Immature natural killer cell (primary cell): ENCODE data around the gene FGFR2. TPM values are rescaled to one million over a fixed set of nuclear protein-coding genes. Genes with fewer than 3 reads are reported as not detected.

Experiments used
- DNase-seq, 3 donors: peaks; one replicate each; pipeline ENCODE4 v3.0.0; 2022; ENCODE audit warnings: mixed read lengths in 1 of 3
- H3K27ac Mint-ChIP-seq, 6 donors: one replicate each; pipeline ENCODE4 v1.8.0; 2020; ENCODE audit warnings: mixed read lengths in 6 of 6, mild to moderate bottlenecking in 5 of 6, inconsistent platforms in 4 of 6, moderate library complexity in 3 of 6
- H3K27me3 Mint-ChIP-seq, 3 donors: one replicate each; pipeline ENCODE4 v1.8.0; 2020 to 2021; ENCODE audit warnings: low read depth in 3 of 3, mild to moderate bottlenecking in 3 of 3, mixed read lengths in 3 of 3, moderate library complexity in 3 of 3, inconsistent platforms in 1 of 3
- H3K36me3 Mint-ChIP-seq, 3 donors: one replicate each; pipeline ENCODE4 v1.8.0; 2020; ENCODE audit warnings: mixed read lengths in 3 of 3, inconsistent platforms in 2 of 3, mild to moderate bottlenecking in 2 of 3
- H3K4me1 Mint-ChIP-seq, 2 donors: one replicate each; pipeline ENCODE4 v1.8.0; 2020; ENCODE audit warnings: inconsistent platforms in 2 of 2, mild to moderate bottlenecking in 2 of 2, mixed read lengths in 2 of 2, moderate library complexity in 1 of 2
- H3K4me3 Mint-ChIP-seq, 5 donors: one replicate each; pipeline ENCODE4 v1.8.0; 2020; ENCODE audit warnings: mild to moderate bottlenecking in 5 of 5, mixed read lengths in 5 of 5, inconsistent platforms in 3 of 5, moderate library complexity in 3 of 5
- H3K9me3 Mint-ChIP-seq, 6 donors: one replicate each; pipeline ENCODE4 v1.8.0; 2020; ENCODE audit warnings: mild to moderate bottlenecking in 6 of 6, mixed read lengths in 6 of 6, inconsistent platforms in 4 of 6, moderate library complexity in 3 of 6
- polyA plus RNA-seq, 3 donors: library from polyadenylated mRNA; unstranded; fragments of 300-500 nt; fragmentation: Illumina TruSeq; gene quantifications; one replicate each; pipeline ENCODE4 v1.2.3, GENCODE V29; 2021

Gene FGFR2
- polyA plus RNA-seq, 3 donors from 2014 or later, result not detected

DNA sequence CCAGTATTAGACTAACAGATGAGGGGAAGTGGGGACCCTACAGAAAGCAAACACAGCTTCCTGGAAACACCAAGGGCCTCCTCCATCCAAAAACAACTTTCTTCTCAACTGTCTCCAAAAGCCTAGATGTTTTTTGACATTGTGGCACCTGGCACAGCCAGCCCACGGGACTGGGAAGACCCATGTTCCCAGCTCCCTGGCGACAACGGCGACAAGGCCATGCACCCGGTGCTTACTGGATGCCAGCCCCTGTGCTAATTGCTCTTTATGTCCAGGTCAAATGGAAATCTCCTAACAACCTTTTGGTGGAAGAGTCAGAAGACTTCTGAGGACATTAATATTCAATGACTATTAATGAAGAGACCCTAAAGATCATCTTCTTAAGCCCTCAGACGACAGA, 7.1 kb downstream of the FGFR2 start:
- no peak overlapping the region for H3K4me3 Mint-ChIP-seq

DNA sequence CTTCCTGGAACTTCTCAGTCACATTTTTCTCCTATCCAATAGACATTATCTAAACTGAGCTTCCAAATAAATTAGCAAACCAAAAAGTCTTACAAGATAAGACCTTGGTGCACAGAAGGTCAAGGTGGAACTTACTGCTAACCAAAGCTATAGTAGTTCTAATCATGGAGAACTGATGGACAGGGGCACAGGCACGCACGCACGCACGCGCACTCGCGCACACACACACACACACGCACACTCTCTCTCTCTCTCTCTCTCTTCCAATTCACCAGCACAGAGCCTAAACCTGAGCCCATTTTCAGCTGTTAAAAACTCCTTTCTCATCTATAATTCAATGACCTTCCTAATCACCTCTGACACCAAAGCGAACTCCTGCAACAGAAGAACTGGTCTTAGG, 7.5 kb downstream of the FGFR2 start:
- Mint-ChIP-seq H3K27me3 (peaks cover 0 to 12% (median 1%) of the 10 kb centered on the region in 3 donors), H3K36me3 (no peaks in the 10 kb centered on the region), H3K4me1 (no peaks in the 10 kb centered on the region), H3K27ac (no peak overlapping the region), H3K9me3 (no peaks in the 10 kb centered on the region), H3K4me3 (no peak overlapping the region)
- DNase-seq, result no peak

More for the DNA sequence above, 7.1 kb downstream of the FGFR2 start:
- H3K36me3 Mint-ChIP-seq, result no peaks in the 10 kb centered on the region
- H3K4me1 Mint-ChIP-seq, result no peaks in the 10 kb centered on the region
- peaks cover 0 to 12% (median 5%) of the 10 kb centered on the region in 3 donors for H3K27me3 Mint-ChIP-seq
- no peak overlapping the region for H3K27ac Mint-ChIP-seq
- no peak for DNase-seq
- H3K9me3 Mint-ChIP-seq, result no peaks in the 10 kb centered on the region

GRCh38 chr10:121589553-121589952, 8.7 kb downstream of the FGFR2 start:
- Mint-ChIP-seq H3K4me3 (no peak overlapping the region), H3K27me3 (peaks cover 0 to 4% (median 0%) of the 10 kb centered on the region in 3 donors)

GRCh38 chr10:121583857-121584256, 14.4 kb downstream of the FGFR2 start:
- Mint-ChIP-seq H3K27me3 (peaks cover 0 to 2% (median 0%) of the 10 kb centered on the region in 3 donors), H3K4me3 (no peak overlapping the region), H3K9me3 (no peaks in the 10 kb centered on the region), H3K27ac (no peak overlapping the region), H3K36me3 (no peaks in the 10 kb centered on the region), H3K4me1 (no peaks in the 10 kb centered on the region)
- no peak for DNase-seq

More at GRCh38 chr10:121589553-121589952, 8.7 kb downstream of the FGFR2 start:
- Mint-ChIP-seq H3K27ac (no peak overlapping the region), H3K4me1 (no peaks in the 10 kb centered on the region), H3K36me3 (no peaks in the 10 kb centered on the region), H3K9me3 (no peaks in the 10 kb centered on the region)
- no peak for DNase-seq

- no peaks in the 10 kb centered on the region for H3K36me3 Mint-ChIP-seq
- no peak overlapping the region for H3K27ac Mint-ChIP-seq
- no peak for DNase-seq
- H3K27me3 Mint-ChIP-seq, result peaks cover 0 to 2% (median 0%) of the 10 kb centered on the region in 3 donors
- H3K4me3 Mint-ChIP-seq, result no peak overlapping the region
- H3K9me3 Mint-ChIP-seq, result no peaks in the 10 kb centered on the region
- H3K4me1 Mint-ChIP-seq, result no peaks in the 10 kb centered on the region
Measured at GRCh38 chr10:121583258-121583657, 15.0 kb downstream of the FGFR2 start.

DNA sequence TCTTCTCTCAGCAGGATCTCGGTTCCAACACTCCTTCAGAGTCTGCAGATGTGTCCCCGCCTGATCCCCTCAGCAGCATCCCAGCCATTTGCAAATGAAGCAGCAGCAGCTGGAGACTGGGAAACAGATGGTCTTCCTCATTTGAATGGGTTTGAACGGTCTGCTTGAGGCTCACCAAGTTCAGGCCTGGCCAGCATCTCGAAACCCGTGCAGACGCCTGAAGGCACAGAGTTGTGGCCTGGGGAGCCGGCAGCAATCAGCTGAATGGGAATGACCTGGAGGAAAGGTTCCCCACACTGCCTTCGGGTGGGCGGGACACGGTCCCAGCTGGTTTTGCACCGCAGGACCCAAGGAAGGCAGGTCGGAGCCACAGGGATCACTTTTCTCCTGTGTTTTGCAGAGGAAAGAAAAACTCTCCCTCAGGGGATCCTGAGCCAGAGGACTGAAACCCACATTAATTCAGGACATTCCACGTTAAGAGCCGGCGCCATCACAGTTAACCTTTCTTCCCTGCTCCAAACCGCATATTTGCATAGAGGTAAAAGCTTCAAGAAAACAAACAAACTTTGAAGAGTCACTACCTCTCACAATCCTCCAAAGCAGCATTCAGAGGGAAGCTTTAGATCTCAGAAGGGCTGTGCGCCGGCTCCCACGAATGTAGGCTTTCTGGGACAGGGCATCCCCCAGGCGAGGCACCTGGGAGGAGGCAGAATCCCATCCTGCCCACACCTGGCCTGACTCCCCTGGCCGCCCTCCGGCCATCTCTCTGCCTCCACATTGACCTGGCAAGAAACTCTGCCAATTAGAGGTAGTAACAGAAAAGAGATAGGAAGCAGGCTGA, 17.7 kb downstream of the FGFR2 start:
- Mint-ChIP-seq H3K27me3 (peaks cover 0 to 2% (median 1%) of the 10 kb centered on the region in 3 donors), H3K27ac (no peak overlapping the region), H3K4me3 (no peak overlapping the region), H3K4me1 (no peaks in the 10 kb centered on the region), H3K9me3 (no peaks in the 10 kb centered on the region), H3K36me3 (no peaks in the 10 kb centered on the region)
- DNase-seq, result no peak

DNA sequence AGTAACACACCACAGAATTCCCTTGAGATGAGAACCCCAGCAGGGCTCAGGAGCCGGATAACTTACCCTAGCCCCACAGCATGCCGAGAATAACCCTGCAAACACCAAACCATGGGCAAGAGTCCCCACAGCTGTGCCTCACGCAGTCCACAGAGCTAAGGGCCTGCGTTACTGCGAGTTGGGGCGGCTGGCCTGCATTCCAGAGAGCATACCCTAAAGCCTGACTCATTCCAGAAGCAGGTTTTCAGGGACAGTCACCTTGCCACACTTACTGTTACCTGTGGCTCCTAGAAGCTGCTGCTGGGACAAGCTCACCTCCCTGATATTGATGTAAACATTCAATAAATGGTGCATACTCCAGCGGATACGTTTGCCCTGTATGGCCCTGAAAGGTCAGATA, 18.6 kb downstream of the FGFR2 start:
- H3K9me3 Mint-ChIP-seq, result no peaks in the 10 kb centered on the region
- no peak overlapping the region for H3K4me3 Mint-ChIP-seq
- no peaks in the 10 kb centered on the region for H3K4me1 Mint-ChIP-seq
- DNase-seq, result no peak
- H3K36me3 Mint-ChIP-seq, result no peaks in the 10 kb centered on the region
- peaks cover 0 to 2% (median 1%) of the 10 kb centered on the region in 3 donors for H3K27me3 Mint-ChIP-seq
- no peak overlapping the region for H3K27ac Mint-ChIP-seq

DNA sequence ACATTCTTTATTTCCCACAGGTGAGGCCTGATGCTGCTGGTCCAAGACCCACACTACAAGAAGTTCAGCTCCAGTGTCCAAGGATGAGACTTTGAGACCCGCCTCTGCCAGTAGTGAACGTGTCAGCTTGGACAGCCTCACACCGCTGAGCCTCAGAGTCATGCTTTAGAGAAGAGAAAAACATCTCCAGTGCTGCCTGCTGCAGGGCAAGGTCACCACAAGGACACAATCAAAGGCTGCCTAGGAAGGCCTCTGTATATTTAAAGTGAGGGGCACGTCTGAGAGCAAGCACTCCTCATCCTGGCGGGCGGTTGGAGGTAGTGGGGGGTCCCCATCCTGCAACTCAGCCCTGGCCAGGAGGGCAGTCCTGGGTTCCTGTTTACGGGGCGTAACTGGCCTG, 19.3 kb downstream of the FGFR2 start:
- no peaks in the 10 kb centered on the region for H3K9me3 Mint-ChIP-seq
- no peak overlapping the region for H3K27ac Mint-ChIP-seq
- H3K4me3 Mint-ChIP-seq, result no peak overlapping the region
- H3K36me3 Mint-ChIP-seq, result no peaks in the 10 kb centered on the region
- no peak for DNase-seq
- H3K4me1 Mint-ChIP-seq, result no peaks in the 10 kb centered on the region
- H3K27me3 Mint-ChIP-seq, result peaks cover 0 to 2% (median 1%) of the 10 kb centered on the region in 3 donors

DNA sequence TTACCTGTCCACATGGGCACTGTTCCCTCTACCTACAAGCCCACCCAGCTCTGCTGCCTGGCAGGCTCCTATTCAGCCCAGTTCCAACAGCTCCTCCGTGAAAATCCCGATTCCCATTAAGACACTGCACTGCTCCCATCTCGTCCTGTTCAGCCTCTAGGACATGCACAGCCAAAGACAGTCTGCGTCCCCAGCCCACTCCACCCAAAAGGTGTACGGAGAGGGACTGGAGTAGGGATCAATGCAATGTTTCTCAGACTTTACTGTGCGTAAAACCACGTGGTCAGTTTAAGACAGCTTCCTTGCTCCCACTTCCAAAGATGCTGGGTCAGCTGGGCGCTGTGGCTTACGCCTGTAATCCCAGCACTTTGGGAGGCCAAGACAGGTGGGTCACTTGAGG, 19.9 kb downstream of the FGFR2 start:
- no peaks in the 10 kb centered on the region for H3K9me3 Mint-ChIP-seq
- peaks cover 0 to 2% (median 1%) of the 10 kb centered on the region in 3 donors for H3K27me3 Mint-ChIP-seq
- H3K4me1 Mint-ChIP-seq, result no peaks in the 10 kb centered on the region
- H3K36me3 Mint-ChIP-seq, result no peaks in the 10 kb centered on the region
- H3K27ac Mint-ChIP-seq, result no peak overlapping the region
- no peak for DNase-seq
- no peak overlapping the region for H3K4me3 Mint-ChIP-seq

DNA sequence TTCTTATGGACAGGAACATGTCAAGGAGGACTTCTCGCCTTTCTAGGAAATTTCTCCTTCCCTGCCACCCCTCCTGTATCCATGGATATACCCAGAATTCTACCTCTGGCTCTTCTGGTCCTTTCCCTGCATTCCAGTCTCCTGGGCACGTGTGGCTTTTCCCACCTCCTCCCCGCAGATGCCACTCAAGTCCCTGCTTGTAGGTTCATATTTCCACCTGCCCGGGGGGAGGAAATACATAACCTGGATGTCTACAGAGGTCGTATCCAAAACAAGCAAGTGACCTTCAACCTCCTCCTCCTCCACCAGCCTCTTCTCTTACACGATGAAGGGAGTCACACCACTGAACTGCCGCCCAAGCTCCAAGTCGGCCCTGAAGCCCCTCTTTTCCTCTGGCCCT, 20.7 kb downstream of the FGFR2 start:
- Mint-ChIP-seq H3K4me3 (no peak overlapping the region), H3K4me1 (no peaks in the 10 kb centered on the region), H3K9me3 (no peaks in the 10 kb centered on the region), H3K27ac (no peak overlapping the region), H3K36me3 (no peaks in the 10 kb centered on the region), H3K27me3 (peaks cover 0 to 2% (median 1%) of the 10 kb centered on the region in 3 donors)
- DNase-seq, result no peak

GRCh38 chr10:121576139-121576538, 22.1 kb downstream of the FGFR2 start:
- no peaks in the 10 kb centered on the region for H3K9me3 Mint-ChIP-seq
- no peak for DNase-seq
- H3K4me3 Mint-ChIP-seq, result no peak overlapping the region
- H3K36me3 Mint-ChIP-seq, result no peaks in the 10 kb centered on the region
- peaks cover 0 to 2% (median 1%) of the 10 kb centered on the region in 3 donors for H3K27me3 Mint-ChIP-seq
- H3K4me1 Mint-ChIP-seq, result no peaks in the 10 kb centered on the region
- no peak overlapping the region for H3K27ac Mint-ChIP-seq

DNA sequence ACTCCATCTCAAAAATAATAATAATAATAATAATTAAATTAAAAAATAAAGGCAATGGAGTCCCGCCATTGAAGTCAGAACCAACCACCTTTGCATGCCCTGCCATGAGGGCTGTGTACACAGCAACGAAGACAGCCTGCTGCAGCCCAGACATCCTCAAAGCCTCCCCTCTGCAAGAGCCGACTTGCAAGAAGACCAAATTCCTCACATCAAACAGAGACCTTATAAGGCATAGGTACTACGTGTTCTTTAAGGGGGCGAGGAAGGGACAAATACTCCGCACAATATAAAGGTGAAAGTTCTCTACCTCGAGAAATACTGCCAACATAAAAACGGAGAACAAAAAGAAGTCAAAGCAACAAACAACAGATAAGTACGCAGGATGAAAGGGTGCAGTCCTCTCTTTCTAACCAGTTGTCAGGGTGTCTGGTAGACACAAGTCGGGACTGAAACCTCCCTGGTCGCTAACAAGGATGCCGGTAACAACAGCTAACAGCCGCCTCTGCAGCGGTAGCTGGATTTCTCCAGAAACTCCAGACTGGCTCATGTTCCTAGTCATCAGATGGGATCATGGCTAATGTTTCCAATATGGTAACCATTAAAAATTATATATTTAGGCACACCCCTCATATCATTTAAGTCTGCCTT, 23.6 kb downstream of the FGFR2 start:
- DNase-seq, result no peak
- H3K9me3 Mint-ChIP-seq, result no peaks in the 10 kb centered on the region

GRCh38 chr10:121573538-121573941, 24.7 kb downstream of the FGFR2 start:
- Mint-ChIP-seq H3K27ac (no peak overlapping the region), H3K9me3 (no peaks in the 10 kb centered on the region), H3K4me1 (no peaks in the 10 kb centered on the region), H3K4me3 (no peak overlapping the region), H3K27me3 (peaks cover 0 to 1% (median 0%) of the 10 kb centered on the region in 3 donors), H3K36me3 (no peaks in the 10 kb centered on the region)
- no peak for DNase-seq

More for the DNA sequence above, 23.6 kb downstream of the FGFR2 start:
- Mint-ChIP-seq H3K27me3 (peaks cover 0 to 1% (median 0%) of the 10 kb centered on the region in 3 donors), H3K4me1 (no peaks in the 10 kb centered on the region), H3K36me3 (no peaks in the 10 kb centered on the region), H3K27ac (no peak overlapping the region), H3K4me3 (no peak overlapping the region)

- H3K4me3 Mint-ChIP-seq, result no peak overlapping the region
- peaks cover 0 to 1% (median 0%) of the 10 kb centered on the region in 3 donors for H3K27me3 Mint-ChIP-seq
- no peak overlapping the region for H3K27ac Mint-ChIP-seq
- no peaks in the 10 kb centered on the region for H3K9me3 Mint-ChIP-seq
- DNase-seq, result no peak
- no peaks in the 10 kb centered on the region for H3K36me3 Mint-ChIP-seq
- H3K4me1 Mint-ChIP-seq, result no peaks in the 10 kb centered on the region
Measured at GRCh38 chr10:121572859-121573537, 25.2 kb downstream of the FGFR2 start.
